ENCODE results near the gene FAM120B.
"Not testable (repeated sequence)": the region's sequence is repeated elsewhere in the genome, so short reads cannot be mapped to it uniquely, and the experiment has no call there.

The FAM120B gene

GRCh38 chr6:170394980-170395379 lies 88.4 kb downstream of the FAM120B start:
- no peak overlapping the region for H3K4me3 ChIP-seq (ENCODE audit: control insufficient read depth, low read depth, low read length)
- no peak for TF ChIP-seq CTCF (IDR thresholded peaks at IDR 0.05; ENCODE audit: control insufficient read depth, insufficient read depth, low read depth, low read length, missing control alignments)
- no peak for DNase-seq (ENCODE audit: low read depth)

GRCh38 chr6:170398743-170399369 lies 92.3 kb downstream of the FAM120B start:
- not testable (repeated sequence) for DNase-seq (ENCODE audit: low read depth)

GRCh38 chr6:170399955-170400558 lies 93.5 kb downstream of the FAM120B start:
- not testable (repeated sequence) for DNase-seq (ENCODE audit: low read depth); H3K4me3 ChIP-seq (ENCODE audit: control insufficient read depth, low read depth, low read length)

More at GRCh38 chr6:170398743-170399369, 92.3 kb downstream of the FAM120B start:
- H3K4me3 ChIP-seq (ENCODE audit: control insufficient read depth, low read depth, low read length), result not testable (repeated sequence)

- TF ChIP-seq CTCF (IDR thresholded peaks at IDR 0.05; ENCODE audit: control insufficient read depth, insufficient read depth, low read depth, low read length, missing control alignments), result no peak
- H3K4me3 ChIP-seq (ENCODE audit: control insufficient read depth, low read depth, low read length), result no peak overlapping the region
- DNase-seq (ENCODE audit: low read depth), result no peak
Observed at GRCh38 chr6:170402318-170403040, 95.9 kb downstream of the FAM120B start.

GRCh38 chr6:170403451-170403850 lies 96.9 kb downstream of the FAM120B start:
- TF ChIP-seq CTCF (IDR thresholded peaks at IDR 0.05; ENCODE audit: control insufficient read depth, insufficient read depth, low read depth, low read length, missing control alignments), result no peak
- no peak overlapping the region for H3K4me3 ChIP-seq (ENCODE audit: control insufficient read depth, low read depth, low read length)
- DNase-seq (ENCODE audit: low read depth), result no peak

- H3K4me3 ChIP-seq (ENCODE audit: control insufficient read depth, low read depth, low read length), result no peak overlapping the region
- TF ChIP-seq CTCF (IDR thresholded peaks at IDR 0.05; ENCODE audit: control insufficient read depth, insufficient read depth, low read depth, low read length, missing control alignments), result no peak
- DNase-seq (ENCODE audit: low read depth), result no peak
Observed at GRCh38 chr6:170404036-170404435, 97.5 kb downstream of the FAM120B start.

- DNase-seq (ENCODE audit: low read depth), result no peak
- no peak overlapping the region for H3K4me3 ChIP-seq (ENCODE audit: control insufficient read depth, low read depth, low read length)
- TF ChIP-seq CTCF (IDR thresholded peaks at IDR 0.05; ENCODE audit: control insufficient read depth, insufficient read depth, low read depth, low read length, missing control alignments), result no peak
Observed at GRCh38 chr6:170404697-170405096, 98.1 kb downstream of the FAM120B start.
